Activated CD4-positive, alpha-beta T cell treated with anti-CD3 and anti-CD28 coated beads, Interleukin-2, Interleukin-6, amounts not matched to agents 100 ng/mL and 50 ng/mL, durations not matched to agents 16 hours and 8 hours (primary cell): Measurements from ENCODE around the gene DAB2IP.
A peak's percentile ranks its signal among the peaks of the same experiment; 100 is the strongest.

Experiments used
- DNase-seq: peaks from one replicate; pipeline ENCODE4 v3.0.0-alpha.2; 2020

The DAB2IP gene

DNA sequence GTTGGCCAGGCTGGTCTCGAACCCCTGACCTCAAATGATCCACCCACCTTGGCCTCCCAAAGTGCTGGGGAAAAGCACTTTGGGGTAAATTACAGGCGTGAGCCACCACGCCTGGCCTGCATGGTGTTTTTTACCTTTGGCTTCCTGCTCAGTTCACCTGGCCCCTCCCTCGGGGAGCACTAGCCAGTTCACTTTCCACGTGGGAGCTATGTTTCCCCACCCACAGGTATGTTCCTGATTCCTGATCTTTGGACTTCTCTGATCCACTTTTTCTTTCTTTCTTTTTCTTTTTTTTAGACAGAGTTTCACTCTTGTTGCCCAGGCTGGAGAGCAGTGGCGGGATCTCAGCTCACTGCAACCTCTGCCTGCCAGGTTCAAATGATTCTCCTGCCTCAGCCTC, 15.8 kb downstream of the DAB2IP start:
- DNase-seq = no peak

- no peak for DNase-seq
Measured at GRCh38 chr9:121667890-121668289, 16.5 kb downstream of the DAB2IP start.

- no peak for DNase-seq
Measured at GRCh38 chr9:121670431-121670830, 19.0 kb downstream of the DAB2IP start.

GRCh38 chr9:121671612-121672155, 20.2 kb downstream of the DAB2IP start:
- no peak for DNase-seq

GRCh38 chr9:121672213-121672612, 20.8 kb downstream of the DAB2IP start:
- no peak for DNase-seq

DNA sequence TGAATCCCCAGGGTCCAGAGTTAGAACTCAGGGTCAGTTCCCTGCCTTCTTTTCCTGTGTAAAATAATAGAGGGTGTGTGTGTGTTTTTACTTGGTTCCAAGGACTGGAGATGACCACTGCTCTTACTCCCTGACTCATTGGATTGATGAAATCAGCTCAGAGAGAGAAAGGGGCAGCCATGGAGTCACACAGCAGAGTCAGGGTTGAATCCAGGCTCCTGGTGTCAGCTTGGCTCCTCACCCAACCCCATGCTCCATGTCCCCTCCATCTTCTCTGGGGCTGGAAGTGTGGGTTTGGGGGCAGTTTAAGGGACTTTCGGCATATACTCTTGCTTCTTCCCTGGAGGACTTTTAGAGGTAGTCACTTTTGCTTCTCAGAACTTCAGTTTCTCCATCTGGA, 21.6 kb downstream of the DAB2IP start:
- no peak for DNase-seq

- DNase-seq = no peak
Measured at GRCh38 chr9:121673576-121673975, 22.1 kb downstream of the DAB2IP start.

- DNase-seq = no peak
Measured at GRCh38 chr9:121674017-121674416, 22.6 kb downstream of the DAB2IP start.

DNA sequence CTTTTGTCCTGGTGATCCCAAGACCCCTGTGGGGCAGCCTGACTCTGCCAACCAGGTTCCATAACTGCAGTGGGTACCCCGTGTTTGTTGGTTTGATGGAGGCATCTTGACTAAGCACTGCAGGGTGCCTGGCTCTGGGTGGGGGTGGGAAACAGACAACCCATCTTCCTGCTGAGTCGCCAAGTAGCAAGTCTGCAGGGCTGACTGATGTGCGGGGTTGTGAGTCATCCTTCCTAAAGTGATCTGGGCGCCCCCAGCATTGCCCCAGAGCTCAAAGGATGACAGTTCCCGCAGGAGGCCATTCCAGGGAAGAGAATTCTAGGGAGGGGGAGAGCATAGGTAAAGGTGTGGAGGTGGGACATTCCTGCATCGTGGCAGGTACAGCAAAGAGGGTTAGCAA, 23.5 kb downstream of the DAB2IP start:
- DNase-seq = no peak

GRCh38 chr9:121675381-121675780, 23.9 kb downstream of the DAB2IP start:
- no peak for DNase-seq

GRCh38 chr9:121675969-121676822, 24.8 kb downstream of the DAB2IP start:
- DNase-seq = no peak

- DNase-seq = no peak
Measured at GRCh38 chr9:121676926-121677325, 25.5 kb downstream of the DAB2IP start.

- no peak for DNase-seq
Measured at GRCh38 chr9:121678501-121679022, 27.1 kb downstream of the DAB2IP start.

DNA sequence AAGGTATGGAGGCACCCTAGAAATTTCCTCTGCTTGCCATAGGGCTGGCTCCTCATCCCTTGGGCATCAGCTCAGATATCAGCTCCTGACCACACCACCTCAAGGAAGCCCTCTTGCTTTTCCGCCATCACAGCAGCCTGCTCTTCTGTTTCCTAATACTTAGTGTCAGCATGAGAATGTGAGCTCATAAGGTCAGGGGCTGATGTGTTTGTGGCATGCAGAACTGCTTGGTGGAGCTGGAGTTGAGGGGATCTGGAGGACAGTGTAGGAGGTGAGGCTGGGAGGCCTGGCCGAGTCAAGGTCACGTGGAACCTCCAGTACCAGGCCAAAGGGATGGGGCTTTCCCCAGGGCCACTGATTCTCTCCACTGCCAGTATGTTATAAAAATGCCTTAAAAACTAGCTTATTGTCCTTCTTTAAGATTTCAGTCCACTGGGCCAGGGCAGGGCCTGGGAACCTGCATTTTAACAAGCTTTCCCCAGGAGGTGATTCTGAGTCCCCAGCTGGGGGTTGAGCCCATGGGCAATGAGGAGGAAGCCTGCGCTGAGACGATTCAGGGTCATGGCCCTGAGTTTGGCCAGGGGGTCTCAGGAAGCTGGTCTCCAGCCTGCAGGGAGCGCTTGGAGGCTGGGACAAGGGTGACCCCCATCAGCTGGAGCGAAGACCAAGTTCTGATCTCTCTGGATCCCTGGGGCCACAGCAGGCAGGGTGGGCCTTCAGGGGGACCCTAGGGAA, 28.6 kb downstream of the DAB2IP start:
- DNase-seq = no peak

DNA sequence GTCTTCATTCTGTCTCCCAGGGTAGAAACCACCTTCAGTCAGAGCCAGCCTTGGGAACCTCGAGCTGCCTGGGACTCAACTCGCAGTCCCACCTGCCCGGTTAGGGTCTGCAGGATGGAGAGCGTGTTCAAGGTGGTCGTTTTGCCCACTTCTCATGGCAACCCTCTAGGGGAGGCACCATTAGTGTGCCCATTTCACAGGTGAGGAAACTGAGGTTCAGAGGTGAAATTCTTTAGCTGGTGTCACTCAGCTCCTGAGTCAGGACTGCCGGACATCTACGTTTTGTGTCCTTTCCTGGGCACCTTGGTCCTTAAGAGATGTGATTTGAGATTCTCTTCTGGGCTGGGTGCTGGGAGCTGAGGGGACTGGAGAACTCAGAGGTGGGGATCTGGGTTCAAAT, 30.0 kb downstream of the DAB2IP start:
- no peak for DNase-seq

DNA sequence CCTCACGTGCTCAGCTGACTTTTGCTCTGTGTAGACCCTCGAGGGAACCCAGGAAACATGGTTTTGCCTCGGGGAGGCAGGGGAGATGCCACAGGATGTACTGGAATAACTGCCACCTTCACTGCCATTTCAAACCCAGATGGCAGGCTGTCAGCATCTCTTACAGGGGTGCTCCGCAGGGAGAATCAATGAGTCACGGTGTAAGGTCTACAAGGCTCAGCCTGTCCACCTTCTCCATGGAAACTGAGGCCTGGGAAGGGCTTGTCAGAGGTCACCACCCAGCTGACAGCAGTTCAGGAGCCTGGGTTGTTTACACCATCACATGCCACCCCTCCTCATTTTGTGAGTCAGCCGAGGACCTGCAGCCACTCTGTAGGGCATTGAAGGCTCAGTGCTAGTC, 30.8 kb downstream of the DAB2IP start:
- DNase-seq = no peak

- no peak for DNase-seq
Measured at GRCh38 chr9:121682926-121683515, 31.6 kb downstream of the DAB2IP start.

DNA sequence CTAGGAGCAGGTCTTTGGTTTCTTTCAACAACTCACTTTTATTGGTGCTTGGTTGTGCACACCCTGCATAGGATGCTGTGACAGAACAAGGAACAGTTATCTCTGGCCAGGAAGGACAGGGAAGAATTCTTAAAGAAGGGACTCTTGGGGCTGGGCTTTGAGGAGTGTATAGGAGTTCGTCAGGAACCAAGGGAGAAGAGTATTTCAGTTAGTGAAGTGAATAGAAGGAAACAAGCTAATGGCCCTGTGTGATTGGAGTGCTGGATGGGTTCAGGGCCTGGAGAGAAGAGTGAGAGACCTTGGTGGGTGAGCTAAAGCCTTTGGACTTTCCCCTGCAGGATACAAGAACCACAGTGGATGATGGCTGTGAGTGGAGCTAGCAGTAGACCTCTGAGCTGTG, 32.2 kb downstream of the DAB2IP start:
- DNase-seq = no peak

- peak; percentile 47 for DNase-seq
Measured at GRCh38 chr9:121684381-121685145, 33.1 kb downstream of the DAB2IP start.

DNA sequence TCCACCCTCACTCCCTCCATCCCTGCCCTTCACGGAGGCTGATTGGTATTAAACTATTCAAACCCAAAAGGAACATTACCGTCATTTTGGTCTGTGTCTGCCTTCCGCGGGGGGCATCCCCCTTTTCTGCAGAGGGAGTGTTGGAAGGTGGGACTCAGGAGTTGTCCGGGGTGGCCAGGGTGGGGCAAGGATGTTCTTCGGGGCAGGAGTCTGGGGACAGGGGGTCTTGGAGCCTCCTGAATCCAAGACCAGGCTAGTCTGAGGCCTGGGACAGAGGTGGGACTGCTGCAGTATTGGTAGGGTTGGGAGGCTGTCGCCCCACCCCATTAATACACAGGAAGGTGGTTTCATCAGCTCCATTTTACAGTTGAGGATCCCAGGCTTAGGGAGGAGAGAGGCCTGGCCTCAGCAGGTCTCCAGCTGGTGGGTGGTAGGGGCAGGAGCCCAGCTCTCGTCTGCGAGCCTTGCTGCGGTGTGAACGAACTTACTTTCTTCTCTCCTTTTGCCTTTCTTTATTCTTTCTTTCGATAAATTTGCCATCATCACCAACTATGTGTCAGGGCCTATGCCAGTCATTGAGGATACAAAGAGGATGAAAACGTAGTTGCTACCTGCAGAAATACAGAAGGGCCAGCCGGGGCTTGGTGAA, 33.8 kb downstream of the DAB2IP start:
- no peak for DNase-seq

GRCh38 chr9:121685795-121686377, 34.5 kb downstream of the DAB2IP start:
- DNase-seq = no peak
